Brain microvascular endothelial cell (primary cell): Measurements from ENCODE around the gene RNF6.

Experiments
- DNase-seq: peaks from one replicate; pipeline ENCODE4 v3.0.0-alpha.2; 2020
- H3K27ac ChIP-seq: fragments of 250-450 bp; sonication (Bioruptor Pico); 2 replicates; pipeline ENCODE4 v1.5.1; 2020; ENCODE audit warnings: mild to moderate bottlenecking, moderate library complexity
- H3K27me3 ChIP-seq: fragments of 250-450 bp; sonication (Bioruptor Pico); replicated peaks from 2 replicates; pipeline ENCODE4 v1.5.1; 2020; ENCODE audit warnings: mild to moderate bottlenecking
- H3K36me3 ChIP-seq: fragments of 250-450 bp; sonication (Bioruptor Pico); replicated peaks from 2 replicates; pipeline ENCODE4 v1.5.1; 2020; ENCODE audit warnings: mild to moderate bottlenecking
- H3K4me3 ChIP-seq: 2 replicates; pipeline ENCODE4 v1.5.1; 2011; ENCODE audit warnings: low read depth, mild to moderate bottlenecking, control low read depth, low read length, moderate library complexity
- CTCF ChIP-seq: IDR thresholded peaks from 2 replicates; pipeline ENCODE4 v1.5.1; 2011; ENCODE audit warnings: low read depth, mild to moderate bottlenecking, moderate library complexity, low read length, control low read depth, inconsistent platforms; ENCODE audit errors: missing control alignments
- in situ Hi-C: cut with HindIII; loops from 2 replicates; pipeline ENCODE4 v1.10.0; 2017; ENCODE audit warnings: low sequenced_read_pairs, low pct_ligation_motif_present

Gene RNF6

GRCh38 chr13:26221721-26222519, at the start of gene RNF6:
Gene RNF6, minus strand, starts transcription at chr13:26222314. Its CDS starts 2,665 bp downstream, at chr13:26219649.
- peak within 1 kb of the TSS; percentile 95 for H3K4me3 ChIP-seq
- peak within 1 kb of the TSS; percentile 92 for H3K27ac ChIP-seq
- DNase-seq = peak; percentile 100
- TF ChIP-seq CTCF = peak; percentile 12
- H3K36me3 ChIP-seq = peaks cover 14% of the 10 kb centered on the region
- H3K27me3 ChIP-seq = no peaks in the 10 kb centered on the region
- in situ Hi-C loops = no loop called here

DNA sequence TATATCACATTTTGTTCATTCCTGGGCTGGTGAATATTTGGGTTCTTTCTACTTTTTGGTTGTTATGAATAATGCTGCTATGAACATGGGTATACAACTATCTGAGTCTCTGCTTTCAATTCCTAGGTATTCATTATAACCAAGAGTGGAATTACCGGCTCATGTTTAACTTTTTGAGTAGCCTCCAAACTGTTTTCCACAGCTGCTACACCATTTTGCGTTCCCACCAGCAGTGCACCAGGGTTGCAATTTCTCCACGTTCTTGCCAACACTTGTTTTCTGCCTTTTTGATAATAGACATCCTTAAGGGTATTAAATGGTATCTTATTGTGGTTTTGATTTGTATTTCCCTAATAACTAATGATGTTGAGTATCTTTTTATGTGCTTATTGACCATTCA, 48.6 kb upstream of the RNF6 start:
- no peak for TF ChIP-seq CTCF

DNA sequence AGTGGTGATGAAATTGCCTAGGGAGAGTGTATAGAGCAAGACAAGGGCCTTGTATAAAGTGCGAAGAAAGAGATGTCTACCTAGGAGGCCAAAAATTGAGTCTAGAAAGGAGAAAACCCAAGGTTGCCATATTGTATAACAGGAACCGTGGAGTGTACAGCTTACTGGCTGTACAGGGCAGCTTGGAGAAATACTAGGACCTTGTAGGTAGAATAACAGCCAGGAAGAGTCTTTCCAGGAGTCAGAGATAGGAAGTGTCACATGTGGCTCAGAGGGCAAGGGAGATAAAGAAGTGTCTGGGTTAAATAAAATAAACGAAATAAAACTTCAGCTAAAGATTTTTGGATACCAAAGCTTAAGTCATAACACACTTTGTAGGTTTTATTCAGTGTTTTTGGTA, 44.2 kb upstream of the RNF6 start:
- Histone ChIP-seq H3K36me3 (no peaks in the 10 kb centered on the region), H3K4me3 (no peak overlapping the region), H3K27ac (no peak overlapping the region), H3K27me3 (no peaks in the 10 kb centered on the region)
- no peak for TF ChIP-seq CTCF
- no peak for DNase-seq
- in situ Hi-C loops = no loop called here

More for the DNA sequence above, 48.6 kb upstream of the RNF6 start:
- Histone ChIP-seq H3K36me3 (no peaks in the 10 kb centered on the region), H3K27ac (no peak overlapping the region), H3K4me3 (no peak overlapping the region), H3K27me3 (no peaks in the 10 kb centered on the region)
- DNase-seq = no peak
- in situ Hi-C loops = no loop called here

- no peak for TF ChIP-seq CTCF
- in situ Hi-C loops = no loop called here
These were observed 40.0 kb upstream of the RNF6 start for GRCh38 chr13:26262156-26262555.

GRCh38 chr13:26259634-26260033, 37.5 kb upstream of the RNF6 start:
- TF ChIP-seq CTCF = no peak
- Histone ChIP-seq H3K27me3 (no peaks in the 10 kb centered on the region), H3K4me3 (no peak overlapping the region), H3K36me3 (no peaks in the 10 kb centered on the region), H3K27ac (no peak overlapping the region)
- in situ Hi-C loops = no loop called here
- no peak for DNase-seq

More at GRCh38 chr13:26262156-26262555, 40.0 kb upstream of the RNF6 start:
- Histone ChIP-seq H3K4me3 (no peak overlapping the region), H3K36me3 (no peaks in the 10 kb centered on the region), H3K27ac (no peak overlapping the region), H3K27me3 (no peaks in the 10 kb centered on the region)
- DNase-seq = no peak
